HG03039 (cell line): ENCODE measurements around the gene OGDHL.

Experiments
- ATAC-seq: cut with Tn5 transposase; IDR thresholded peaks from one replicate; pipeline ENCODE4 v1.9.1; 2021; ENCODE audit warnings: mild to moderate bottlenecking, moderate library complexity; ENCODE audit not compliant: unreplicated experiment

The OGDHL gene

GRCh38 chr10:49696311-49696710, 65.8 kb downstream of the OGDHL start:
- ATAC-seq: no peak

- no peak for ATAC-seq
Measured at GRCh38 chr10:49694466-49694865, 67.7 kb downstream of the OGDHL start.

GRCh38 chr10:49691588-49691987, 70.5 kb downstream of the OGDHL start:
- no peak for ATAC-seq

GRCh38 chr10:49690698-49691356, 71.3 kb downstream of the OGDHL start:
- no peak for ATAC-seq

GRCh38 chr10:49689882-49690510, 72.1 kb downstream of the OGDHL start:
- no peak for ATAC-seq

GRCh38 chr10:49688920-49689319, 73.2 kb downstream of the OGDHL start:
- no peak for ATAC-seq

GRCh38 chr10:49688261-49688846, 73.8 kb downstream of the OGDHL start:
- ATAC-seq: no peak

- ATAC-seq: no peak
Measured at GRCh38 chr10:49686651-49687050, 75.5 kb downstream of the OGDHL start.
